A673 (cell line): ENCODE results near the gene ARL5B. TPM values are rescaled to one million over a fixed set of nuclear protein-coding genes. Genes with fewer than 3 reads are reported as not detected.

Experiments used
- BruUV-seq: library from RNA; stranded (reverse); fragments of 400-500 nt; replicated peaks from 2 replicates; lab custom pipeline; 2021; lab: Mats Ljungman, UMichigan
- CTCF ChIA-PET: fragments of 300-600 bp; sonication (Branson Sonifier 250); formaldehyde crosslinking; loops from one replicate; lab custom pipeline; 2022; ENCODE audit warnings: antibody characterized with exemption; lab: Charles Lee
- POLR2A ChIA-PET: fragments of 300-600 bp; sonication (Branson Sonifier 250); formaldehyde crosslinking; loops from one replicate; lab custom pipeline; 2022; ENCODE audit warnings: antibody characterized with exemption; ENCODE audit not compliant: low non-redundant PET; lab: Charles Lee
- DNase-seq: peaks from one replicate; pipeline ENCODE4 v3.0.0-alpha.2; 2015; ENCODE audit warnings: low spot score
- H3K27ac ChIP-seq: fragments of 200-600 bp; sonication (generic); 2 replicates; pipeline ENCODE4 v1.5.1; 2016; ENCODE audit warnings: mixed run types, low read depth, mild to moderate bottlenecking, mixed read lengths, antibody characterized with exemption, low read length; ENCODE audit not compliant: poor library complexity, severe bottlenecking
- H3K27me3 ChIP-seq: fragments of 200-600 bp; sonication (generic); replicated peaks from 2 replicates; pipeline ENCODE4 v1.6.1; 2017; ENCODE audit warnings: mixed run types, low read depth, mild to moderate bottlenecking, mixed read lengths, antibody characterized with exemption, low read length; ENCODE audit not compliant: insufficient read depth, poor library complexity
- H3K36me3 ChIP-seq: fragments of 200-600 bp; sonication (generic); 2 replicates; pipeline ENCODE4 v1.6.1; 2016; ENCODE audit warnings: mixed run types, mild to moderate bottlenecking, mixed read lengths, antibody characterized with exemption, low read length; ENCODE audit not compliant: insufficient read depth, poor library complexity, severe bottlenecking
- H3K4me1 ChIP-seq: fragments of 200-600 bp; sonication (generic); 2 replicates; pipeline ENCODE4 v1.6.1; 2017; ENCODE audit warnings: mixed run types, mild to moderate bottlenecking, mixed read lengths, antibody characterized with exemption, low read length; ENCODE audit not compliant: insufficient read depth, poor library complexity, severe bottlenecking
- H3K4me3 ChIP-seq: fragments of 200-600 bp; sonication (generic); 2 replicates; pipeline ENCODE4 v1.5.1; 2016; ENCODE audit warnings: low read depth, mixed run types, mild to moderate bottlenecking, mixed read lengths, low read length; ENCODE audit not compliant: poor library complexity, severe bottlenecking
- H3K9me3 ChIP-seq: fragments of 200-600 bp; sonication (generic); 2 replicates; pipeline ENCODE4 v1.6.1; 2016; ENCODE audit warnings: mixed run types, low read depth, mild to moderate bottlenecking, mixed read lengths, antibody characterized with exemption, low read length; ENCODE audit not compliant: poor library complexity, severe bottlenecking
- EZH2 ChIP-seq: fragments of 200-600 bp; sonication (generic); IDR thresholded peaks from 2 replicates; pipeline ENCODE4 v1.6.1; 2017; ENCODE audit warnings: borderline replicate concordance, low read depth, mild to moderate bottlenecking, mixed read lengths, antibody characterized with exemption, low read length; ENCODE audit not compliant: poor library complexity, severe bottlenecking
- intact Hi-C: fragments of 100-400 bp; cut with micrococcal nuclease; formaldehyde crosslinking; loops from one replicate; pipeline ENCODE4 v1.10.0; 2022; ENCODE audit not compliant: unreplicated experiment
- total RNA-seq: library from RNA; stranded (reverse); gene quantifications from 2 replicates; pipeline ENCODE4 v1.2.3, GENCODE V29; 2021
- TF ChIP-seq, protein P1 (sequence below): fragments of 300-800, 200-600 bp; sonication (generic); conservative IDR thresholded peaks from 2 replicates; pipeline ENCODE4 v1.5.1; 2017; ENCODE audit warnings: low read depth, mild to moderate bottlenecking, antibody characterized with exemption, low read length, moderate library complexity, mixed read lengths

Gene ARL5B
- total RNA-seq, 1 experiment from 2014 or later, result 30.2 TPM

DNA sequence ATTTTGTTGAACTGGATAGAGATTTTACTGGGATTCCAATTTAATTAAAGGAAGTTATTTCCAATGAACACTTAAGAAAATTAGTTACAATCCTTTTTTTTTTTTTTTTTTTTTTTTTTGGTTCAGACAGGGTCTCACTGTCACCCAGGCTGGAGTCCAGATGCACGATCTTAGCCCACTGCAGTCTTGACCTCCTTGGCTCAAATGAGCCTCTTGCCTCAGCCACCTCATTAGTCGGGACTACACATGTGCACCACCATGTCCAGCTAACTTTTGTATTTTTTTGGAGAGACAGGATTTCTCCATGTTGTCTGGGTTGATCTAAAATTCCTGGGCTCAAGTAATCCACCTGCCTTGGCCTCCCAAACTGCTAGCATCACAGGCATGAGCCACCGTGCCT lies 2.5 kb upstream of the ARL5B start:
- Histone ChIP-seq H3K36me3 (no peaks in the 10 kb centered on the region), H3K4me3 (no peak overlapping the region), H3K27me3 (no peaks in the 10 kb centered on the region), H3K27ac (no peak overlapping the region), H3K4me1 (peaks cover 20% of the 10 kb centered on the region), H3K9me3 (no peaks in the 10 kb centered on the region)
- TF ChIP-seq, protein P1, sequence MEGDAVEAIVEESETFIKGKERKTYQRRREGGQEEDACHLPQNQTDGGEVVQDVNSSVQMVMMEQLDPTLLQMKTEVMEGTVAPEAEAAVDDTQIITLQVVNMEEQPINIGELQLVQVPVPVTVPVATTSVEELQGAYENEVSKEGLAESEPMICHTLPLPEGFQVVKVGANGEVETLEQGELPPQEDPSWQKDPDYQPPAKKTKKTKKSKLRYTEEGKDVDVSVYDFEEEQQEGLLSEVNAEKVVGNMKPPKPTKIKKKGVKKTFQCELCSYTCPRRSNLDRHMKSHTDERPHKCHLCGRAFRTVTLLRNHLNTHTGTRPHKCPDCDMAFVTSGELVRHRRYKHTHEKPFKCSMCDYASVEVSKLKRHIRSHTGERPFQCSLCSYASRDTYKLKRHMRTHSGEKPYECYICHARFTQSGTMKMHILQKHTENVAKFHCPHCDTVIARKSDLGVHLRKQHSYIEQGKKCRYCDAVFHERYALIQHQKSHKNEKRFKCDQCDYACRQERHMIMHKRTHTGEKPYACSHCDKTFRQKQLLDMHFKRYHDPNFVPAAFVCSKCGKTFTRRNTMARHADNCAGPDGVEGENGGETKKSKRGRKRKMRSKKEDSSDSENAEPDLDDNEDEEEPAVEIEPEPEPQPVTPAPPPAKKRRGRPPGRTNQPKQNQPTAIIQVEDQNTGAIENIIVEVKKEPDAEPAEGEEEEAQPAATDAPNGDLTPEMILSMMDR, result no peak
- TF ChIP-seq EZH2, result no peak
- intact Hi-C loops, result no loop called here
- no TSS peak for BruUV-seq
- DNase-seq, result no peak
- ChIA-PET CTCF (no interaction called here), POLR2A (no interaction called here)

DNA sequence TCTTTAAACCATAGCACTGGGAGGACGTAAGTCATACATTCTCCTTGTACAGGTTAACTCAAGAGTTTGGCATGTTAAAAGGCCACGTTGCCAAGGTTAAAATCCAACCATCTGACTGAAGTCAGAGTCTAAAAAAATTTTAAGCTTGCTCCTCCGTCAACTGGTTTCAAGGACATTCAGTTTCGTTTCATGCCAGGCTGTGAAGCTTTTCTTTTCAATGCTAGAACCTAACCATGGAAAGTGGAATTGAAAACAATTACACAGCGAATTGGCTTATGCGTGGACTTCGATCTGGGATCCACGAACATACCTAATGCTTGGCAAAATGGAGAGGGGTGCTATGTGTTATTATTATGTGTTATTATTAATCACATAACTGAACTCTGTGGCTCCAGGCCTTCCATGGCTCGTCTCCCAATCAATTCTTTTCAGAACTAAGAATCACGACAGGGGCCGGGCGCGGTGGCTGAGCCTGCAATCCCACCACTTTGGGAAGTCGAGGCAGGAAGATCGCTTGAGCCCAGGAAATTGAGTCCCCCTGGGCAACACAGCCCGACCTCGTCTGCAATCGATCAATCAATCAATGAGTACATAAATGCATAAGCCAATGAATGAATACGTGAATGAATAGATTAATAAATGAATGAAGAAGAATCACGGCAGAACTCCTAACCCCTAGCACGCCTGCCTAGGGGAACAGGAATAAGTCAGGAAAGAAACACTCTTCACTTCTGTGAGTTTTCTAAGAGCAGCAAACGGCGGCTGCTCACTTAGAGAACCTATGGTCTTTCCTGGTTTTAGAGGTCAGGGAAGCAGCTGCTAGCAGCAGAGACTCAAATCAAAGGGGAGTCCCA lies 733 bp upstream of the ARL5B start:
- DNase-seq, result no peak
- CTCF ChIA-PET, result interaction anchor here (0.6 kb wide), 3 partner anchors 39 to 1064 kb away, joined by 3 to 4 read pairs (median 4); no protein-coding TSS in a partner anchor

DNA sequence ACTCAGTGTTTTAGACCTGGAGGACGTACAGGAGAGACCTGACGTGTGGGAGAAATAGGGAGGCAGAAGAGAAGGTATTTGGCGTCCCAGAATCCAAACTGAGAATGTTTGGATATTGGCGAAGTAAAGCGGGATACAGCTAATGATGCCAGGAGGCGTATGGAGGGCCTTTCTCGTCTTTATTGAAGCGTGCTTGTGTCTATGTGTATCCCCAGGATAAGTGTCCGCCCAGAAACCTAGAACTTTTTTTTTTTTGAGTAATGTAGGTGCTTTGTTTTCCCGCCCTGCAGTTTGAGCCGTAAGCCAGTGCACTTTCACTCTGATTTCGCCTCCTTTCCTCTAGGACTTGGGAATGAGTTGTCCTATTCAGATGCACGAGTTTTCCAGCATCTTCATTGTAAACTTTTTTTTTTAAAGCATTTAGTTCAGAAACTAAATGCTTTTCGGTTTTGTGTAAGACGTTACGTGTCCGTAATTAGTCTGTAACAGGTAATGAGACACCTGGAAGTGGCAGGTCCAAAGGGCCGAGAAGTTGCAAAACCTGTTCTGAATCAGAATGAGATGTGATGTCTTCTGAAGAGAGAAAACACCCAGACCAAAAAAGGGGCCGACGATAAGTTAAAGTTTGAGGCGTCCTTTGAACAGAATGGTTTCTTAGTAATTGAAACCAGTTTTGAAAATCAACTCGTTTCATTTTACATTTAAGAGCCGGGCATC lies 746 bp downstream of the ARL5B start:
- Histone ChIP-seq H3K4me3 (peak overlapping the region; percentile 98), H3K27me3 (no peaks in the 10 kb centered on the region), H3K9me3 (no peaks in the 10 kb centered on the region), H3K27ac (peak overlapping the region; percentile 97), H3K4me1 (peaks cover 20% of the 10 kb centered on the region), H3K36me3 (peaks cover 5% of the 10 kb centered on the region)
- TSS peak; percentile 49 for BruUV-seq
- ChIA-PET POLR2A (no interaction called here), CTCF (interaction anchor here (0.6 kb wide), 1 partner anchor 499 kb away, joined by 3 read pairs; no protein-coding TSS in a partner anchor)
- peak; percentile 42 for DNase-seq
- intact Hi-C loops, result no loop called here
- TF ChIP-seq, protein P1, result no peak
- TF ChIP-seq EZH2, result no peak

More for the DNA sequence above, 733 bp upstream of the ARL5B start:
- TSS peak; percentile 84 for BruUV-seq
- Histone ChIP-seq H3K27me3 (no peaks in the 10 kb centered on the region), H3K4me3 (peak overlapping the region; percentile 98), H3K9me3 (no peaks in the 10 kb centered on the region), H3K4me1 (peaks cover 20% of the 10 kb centered on the region), H3K36me3 (peaks cover 5% of the 10 kb centered on the region), H3K27ac (peak overlapping the region; percentile 97)
- POLR2A ChIA-PET, result interaction anchor here (0.5 to 0.6 kb wide), 5 partner anchors 31 to 1582 kb away, joined by 4 to 19 read pairs (median 10); no protein-coding TSS in a partner anchor
- no peak for TF ChIP-seq EZH2
- TF ChIP-seq, protein P1, result no peak
- intact Hi-C loops, result no loop called here
